ENCODE results near the gene SIGLEC15. TPM values are rescaled to one million over a fixed set of nuclear protein-coding genes. Genes with fewer than 3 reads are reported as not detected.

SIGLEC15 gene
- total RNA-seq, 3 donors from 2014 or later = 0.16 to 0.17 TPM; not detected in 1

GRCh38 chr18:45837283-45838070 is 12.0 kb downstream of the SIGLEC15 start:
- intact Hi-C loops (cut with DNase I, micrococcal nuclease) = no loop called here
- peaks cover 10% of the 10 kb centered on the region for H3K4me1 ChIP-seq (ENCODE audit: low read depth)
- no peak overlapping the region for H3K4me3 ChIP-seq
- no peak for TF ChIP-seq CTCF (IDR thresholded peaks at IDR 0.05)
- peak; percentile 82 for ATAC-seq
- DNase-seq = peak in 2 of 3 donors; percentile 55 to 77
- no peaks in the 10 kb centered on the region for H3K9me3 ChIP-seq
- H3K36me3 ChIP-seq (ENCODE audit: low read depth) = no peaks in the 10 kb centered on the region

- no peak for TF ChIP-seq CTCF (IDR thresholded peaks at IDR 0.05)
- no peaks in the 10 kb centered on the region for H3K9me3 ChIP-seq
- H3K36me3 ChIP-seq (ENCODE audit: low read depth) = no peaks in the 10 kb centered on the region
- DNase-seq = peak in 1 of 3 donors; percentile 37
- intact Hi-C loops (cut with DNase I, micrococcal nuclease) = no loop called here
- peaks cover 10% of the 10 kb centered on the region for H3K4me1 ChIP-seq (ENCODE audit: low read depth)
- ATAC-seq = peak; percentile 37
- no peak overlapping the region for H3K4me3 ChIP-seq
These were observed 13.0 kb downstream of the SIGLEC15 start for GRCh38 chr18:45838302-45839070.

- no peak overlapping the region for H3K4me3 ChIP-seq
- intact Hi-C loops (cut with DNase I, micrococcal nuclease) = no loop called here
- H3K9me3 ChIP-seq = no peaks in the 10 kb centered on the region
These were observed 14.2 kb downstream of the SIGLEC15 start for GRCh38 chr18:45839414-45840395.

GRCh38 chr18:45841060-45841764 is 15.7 kb downstream of the SIGLEC15 start:
- no peak for TF ChIP-seq CTCF (IDR thresholded peaks at IDR 0.05)
- H3K36me3 ChIP-seq (ENCODE audit: low read depth) = no peaks in the 10 kb centered on the region
- H3K9me3 ChIP-seq = no peaks in the 10 kb centered on the region
- intact Hi-C loops (cut with DNase I, micrococcal nuclease) = no loop called here
- no peak overlapping the region for H3K4me3 ChIP-seq
- DNase-seq (no peak), ATAC-seq (no peak)
- H3K4me1 ChIP-seq (ENCODE audit: low read depth) = peaks cover 10% of the 10 kb centered on the region

More at GRCh38 chr18:45839414-45840395, 14.2 kb downstream of the SIGLEC15 start:
- DNase-seq = peak in 2 of 3 donors; percentile 32 to 38
- Histone ChIP-seq H3K36me3 (ENCODE audit: low read depth) (no peaks in the 10 kb centered on the region), H3K4me1 (ENCODE audit: low read depth) (peaks cover 10% of the 10 kb centered on the region)
- TF ChIP-seq CTCF (IDR thresholded peaks at IDR 0.05) = no peak
- ATAC-seq = peak; percentile 56

Data from mucosa of descending colon (tissue), 3 donors.